GM12891 (cell line): ENCODE data around the gene PLA2G2A.

Experiments
- POLR2A ChIP-seq: IDR thresholded peaks from 2 replicates; pipeline ENCODE4 v1.6.1; 2011; ENCODE audit warnings: low read depth, low read length, control low read depth
- POLR2AphosphoS5 ChIP-seq: IDR thresholded peaks from 2 replicates; pipeline ENCODE4 v1.6.1; 2011; ENCODE audit warnings: low read depth, low read length, control low read depth

DNA sequence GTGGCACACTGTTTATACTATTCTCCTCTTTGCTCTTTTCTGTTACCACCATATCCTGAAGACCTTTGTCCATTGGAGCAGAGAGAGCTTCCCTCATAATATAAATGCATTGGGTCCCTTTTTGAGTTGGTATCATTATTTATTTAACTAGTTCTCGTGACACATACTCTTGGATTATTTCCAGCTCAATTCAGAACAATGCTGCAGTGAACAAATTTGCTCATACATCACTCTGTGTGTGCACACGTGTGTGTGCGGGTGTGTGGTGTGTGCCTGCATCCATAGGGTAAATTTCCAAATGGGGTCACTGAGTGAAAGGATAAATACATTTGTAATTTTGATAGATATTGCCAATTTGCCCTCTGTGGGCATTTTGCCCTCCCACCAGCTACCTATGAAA is 5.8 kb downstream of the PLA2G2A start:
- TF ChIP-seq POLR2AphosphoS5 (no peak), POLR2A (no peak)
